ENCODE results near the gene DDX56. TPM values are rescaled to one million over a fixed set of nuclear protein-coding genes. Genes with fewer than 3 reads are reported as not detected.

DDX56 gene
- total and polyA plus RNA-seq, 2 of the 13 experiments (the other 11 are each of a cell fraction or from before 2014, with no cell fraction given): 82.6 to 120 TPM

DNA sequence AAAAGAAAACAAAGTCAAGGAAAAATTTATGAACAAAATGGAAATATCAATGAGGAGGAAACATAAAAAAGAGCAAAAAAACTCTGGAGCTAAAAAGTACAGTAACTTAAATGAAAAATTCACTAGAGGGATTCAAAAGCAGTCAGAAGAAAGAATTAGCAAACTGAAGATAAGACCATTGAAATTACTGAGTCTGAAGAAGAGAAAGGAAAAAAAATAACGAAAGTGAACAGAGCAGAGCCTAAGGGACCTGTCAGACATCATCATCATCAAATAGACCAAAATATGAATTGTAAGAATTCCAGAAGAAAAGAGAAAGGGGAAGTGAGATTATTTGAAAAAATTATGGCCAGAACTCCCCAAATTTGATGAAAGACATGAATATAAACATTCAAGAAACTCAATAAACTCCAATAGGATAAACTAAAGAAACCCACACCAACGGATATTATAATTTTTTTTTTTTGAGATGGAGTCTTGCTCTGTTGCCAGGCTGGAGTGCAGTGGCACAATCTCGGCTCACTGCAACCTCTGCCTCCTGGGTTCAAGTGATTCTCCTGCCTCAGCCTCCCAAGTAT lies 48.8 kb downstream of the DDX56 start:
- Histone ChIP-seq H3K4me3 (replicated peaks in 1 of 3; ENCODE audit: insufficient read depth in 1 of 3, low read depth in 2 of 3, low read length in 3 of 3) (no peak overlapping the region), H4K20me1 (ENCODE audit: insufficient read depth, low read length) (no peaks in the 10 kb centered on the region), H3K27ac (ENCODE audit: extremely low read length, insufficient read depth, low read length) (no peak overlapping the region), H3K27me3 (ENCODE audit: control insufficient read depth in 1 of 2, insufficient read depth in 2 of 2, low read length in 2 of 2) (no peaks in the 10 kb centered on the region), H3K79me2 (ENCODE audit: insufficient read depth, low read length) (no peaks in the 10 kb centered on the region), H3K36me3 (replicated peaks in 1 of 2; ENCODE audit: control insufficient read depth in 1 of 2, insufficient read depth in 2 of 2, low read length in 2 of 2) (peaks cover 8 to 34% of the 10 kb centered on the region in 2 experiments), H2AFZ (ENCODE audit: low read length) (no peak overlapping the region), H3K9me3 (ENCODE audit: low read length) (no peaks in the 10 kb centered on the region), H3K4me1 (ENCODE audit: insufficient read depth, low read length) (no peaks in the 10 kb centered on the region), H3K9ac (ENCODE audit: insufficient read depth, low read depth, low read length) (no peak overlapping the region), H3K4me2 (ENCODE audit: low read depth, low read length) (no peak overlapping the region)
- intact Hi-C loops (cut with micrococcal nuclease; ENCODE audit: unreplicated experiment) (no loop called here), in situ Hi-C loops (cut with HindIII; ENCODE audit: extremely low pct_ligation_motif_present, low pct_unique_long_range_greater_than_20kb) (no loop called here)
- DNase-seq (ENCODE audit: low spot score): no peak
- POLR2A ChIA-PET: no interaction called here
- no peak for ATAC-seq
- CTCF ChIA-PET (ENCODE audit: low intra/inter-chr PET ratio, low total read pairs): no interaction called here
- no TSS peak for BruUV-seq (replicated peaks)
- no peak for FAIRE-seq
- over 99% methylated on average over 3 of the region's 3 CpGs for WGBS (ENCODE audit: low lambda C conversion rate)
- no peak for TF ChIP-seq NFE2L2 (IDR thresholded peaks at IDR 0.05; ENCODE audit: low read length)
- no peak for TF ChIP-seq GTF2F1 (IDR thresholded peaks at IDR 0.05; ENCODE audit: low read length)
- TF ChIP-seq SYNCRIP (IDR thresholded peaks at IDR 0.05; ENCODE audit: insufficient read depth, low read depth, low read length): no peak
- no peak for TF ChIP-seq PPARG (CRISPR knock-in tag; conservative IDR thresholded peaks at IDR 0.05)
- TF ChIP-seq ZBTB8A (CRISPR knock-in tag; IDR thresholded peaks at IDR 0.05; ENCODE audit: borderline replicate concordance, low read depth): no peak
- TF ChIP-seq ARNT (IDR thresholded peaks at IDR 0.05): no peak
- TF ChIP-seq, protein P1, sequence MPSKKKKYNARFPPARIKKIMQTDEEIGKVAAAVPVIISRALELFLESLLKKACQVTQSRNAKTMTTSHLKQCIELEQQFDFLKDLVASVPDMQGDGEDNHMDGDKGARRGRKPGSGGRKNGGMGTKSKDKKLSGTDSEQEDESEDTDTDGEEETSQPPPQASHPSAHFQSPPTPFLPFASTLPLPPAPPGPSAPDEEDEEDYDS (CRISPR knock-in tag; IDR thresholded peaks at IDR 0.05): no peak
- no peak for TF ChIP-seq KLF9 (CRISPR knock-in tag; IDR thresholded peaks at IDR 0.05; ENCODE audit: low read depth)
- TF ChIP-seq, protein P2, sequence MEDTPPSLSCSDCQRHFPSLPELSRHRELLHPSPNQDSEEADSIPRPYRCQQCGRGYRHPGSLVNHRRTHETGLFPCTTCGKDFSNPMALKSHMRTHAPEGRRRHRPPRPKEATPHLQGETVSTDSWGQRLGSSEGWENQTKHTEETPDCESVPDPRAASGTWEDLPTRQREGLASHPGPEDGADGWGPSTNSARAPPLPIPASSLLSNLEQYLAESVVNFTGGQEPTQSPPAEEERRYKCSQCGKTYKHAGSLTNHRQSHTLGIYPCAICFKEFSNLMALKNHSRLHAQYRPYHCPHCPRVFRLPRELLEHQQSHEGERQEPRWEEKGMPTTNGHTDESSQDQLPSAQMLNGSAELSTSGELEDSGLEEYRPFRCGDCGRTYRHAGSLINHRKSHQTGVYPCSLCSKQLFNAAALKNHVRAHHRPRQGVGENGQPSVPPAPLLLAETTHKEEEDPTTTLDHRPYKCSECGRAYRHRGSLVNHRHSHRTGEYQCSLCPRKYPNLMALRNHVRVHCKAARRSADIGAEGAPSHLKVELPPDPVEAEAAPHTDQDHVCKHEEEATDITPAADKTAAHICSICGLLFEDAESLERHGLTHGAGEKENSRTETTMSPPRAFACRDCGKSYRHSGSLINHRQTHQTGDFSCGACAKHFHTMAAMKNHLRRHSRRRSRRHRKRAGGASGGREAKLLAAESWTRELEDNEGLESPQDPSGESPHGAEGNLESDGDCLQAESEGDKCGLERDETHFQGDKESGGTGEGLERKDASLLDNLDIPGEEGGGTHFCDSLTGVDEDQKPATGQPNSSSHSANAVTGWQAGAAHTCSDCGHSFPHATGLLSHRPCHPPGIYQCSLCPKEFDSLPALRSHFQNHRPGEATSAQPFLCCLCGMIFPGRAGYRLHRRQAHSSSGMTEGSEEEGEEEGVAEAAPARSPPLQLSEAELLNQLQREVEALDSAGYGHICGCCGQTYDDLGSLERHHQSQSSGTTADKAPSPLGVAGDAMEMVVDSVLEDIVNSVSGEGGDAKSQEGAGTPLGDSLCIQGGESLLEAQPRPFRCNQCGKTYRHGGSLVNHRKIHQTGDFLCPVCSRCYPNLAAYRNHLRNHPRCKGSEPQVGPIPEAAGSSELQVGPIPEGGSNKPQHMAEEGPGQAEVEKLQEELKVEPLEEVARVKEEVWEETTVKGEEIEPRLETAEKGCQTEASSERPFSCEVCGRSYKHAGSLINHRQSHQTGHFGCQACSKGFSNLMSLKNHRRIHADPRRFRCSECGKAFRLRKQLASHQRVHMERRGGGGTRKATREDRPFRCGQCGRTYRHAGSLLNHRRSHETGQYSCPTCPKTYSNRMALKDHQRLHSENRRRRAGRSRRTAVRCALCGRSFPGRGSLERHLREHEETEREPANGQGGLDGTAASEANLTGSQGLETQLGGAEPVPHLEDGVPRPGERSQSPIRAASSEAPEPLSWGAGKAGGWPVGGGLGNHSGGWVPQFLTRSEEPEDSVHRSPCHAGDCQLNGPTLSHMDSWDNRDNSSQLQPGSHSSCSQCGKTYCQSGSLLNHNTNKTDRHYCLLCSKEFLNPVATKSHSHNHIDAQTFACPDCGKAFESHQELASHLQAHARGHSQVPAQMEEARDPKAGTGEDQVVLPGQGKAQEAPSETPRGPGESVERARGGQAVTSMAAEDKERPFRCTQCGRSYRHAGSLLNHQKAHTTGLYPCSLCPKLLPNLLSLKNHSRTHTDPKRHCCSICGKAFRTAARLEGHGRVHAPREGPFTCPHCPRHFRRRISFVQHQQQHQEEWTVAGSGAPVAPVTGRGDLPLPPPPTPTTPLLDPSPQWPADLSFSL (CRISPR knock-in tag; IDR thresholded peaks at IDR 0.05): no peak
- no peak for TF ChIP-seq ZBTB20 (CRISPR knock-in tag; IDR thresholded peaks at IDR 0.05; ENCODE audit: borderline replicate concordance, low read depth)
- TF ChIP-seq ZNF350 (CRISPR knock-in tag; IDR thresholded peaks at IDR 0.05; ENCODE audit: borderline replicate concordance, low read depth): no peak
- no peak for TF ChIP-seq MIER3 (CRISPR knock-in tag; IDR thresholded peaks at IDR 0.05; ENCODE audit: borderline replicate concordance)

All from HepG2 (cell line).